ENCODE measurements around the gene DUSP8.

DNA sequence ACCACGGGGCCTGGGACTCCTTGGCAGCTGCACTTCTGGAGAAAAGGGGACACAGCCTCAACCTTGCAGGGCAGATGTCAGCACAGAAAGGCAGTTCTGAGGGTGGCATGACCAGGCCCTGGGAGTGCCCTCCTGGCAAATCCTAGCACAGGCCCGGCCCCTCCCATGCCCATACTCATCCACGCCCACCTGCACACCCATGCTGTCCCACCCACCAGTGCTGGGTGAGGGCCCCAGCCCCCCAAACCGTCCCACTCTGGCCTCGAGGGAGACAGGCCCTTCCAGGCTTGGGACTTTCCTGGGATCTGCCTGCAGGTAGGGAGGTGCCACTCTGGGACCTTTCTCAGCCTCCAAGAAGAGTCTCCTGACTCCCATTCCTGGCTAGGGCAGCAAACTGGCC, 10.1 kb downstream of the DUSP8 start:
- TF ChIP-seq POLR2AphosphoS5 (IDR thresholded peaks at IDR 0.05): no peak
- TF ChIP-seq, protein P1, sequence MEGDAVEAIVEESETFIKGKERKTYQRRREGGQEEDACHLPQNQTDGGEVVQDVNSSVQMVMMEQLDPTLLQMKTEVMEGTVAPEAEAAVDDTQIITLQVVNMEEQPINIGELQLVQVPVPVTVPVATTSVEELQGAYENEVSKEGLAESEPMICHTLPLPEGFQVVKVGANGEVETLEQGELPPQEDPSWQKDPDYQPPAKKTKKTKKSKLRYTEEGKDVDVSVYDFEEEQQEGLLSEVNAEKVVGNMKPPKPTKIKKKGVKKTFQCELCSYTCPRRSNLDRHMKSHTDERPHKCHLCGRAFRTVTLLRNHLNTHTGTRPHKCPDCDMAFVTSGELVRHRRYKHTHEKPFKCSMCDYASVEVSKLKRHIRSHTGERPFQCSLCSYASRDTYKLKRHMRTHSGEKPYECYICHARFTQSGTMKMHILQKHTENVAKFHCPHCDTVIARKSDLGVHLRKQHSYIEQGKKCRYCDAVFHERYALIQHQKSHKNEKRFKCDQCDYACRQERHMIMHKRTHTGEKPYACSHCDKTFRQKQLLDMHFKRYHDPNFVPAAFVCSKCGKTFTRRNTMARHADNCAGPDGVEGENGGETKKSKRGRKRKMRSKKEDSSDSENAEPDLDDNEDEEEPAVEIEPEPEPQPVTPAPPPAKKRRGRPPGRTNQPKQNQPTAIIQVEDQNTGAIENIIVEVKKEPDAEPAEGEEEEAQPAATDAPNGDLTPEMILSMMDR (IDR thresholded peaks at IDR 0.05): no peak

Data from sigmoid colon (tissue), 4 donors.